Measurements from ENCODE around the gene MATN1.
"Not testable (repeated sequence)": the region's sequence is repeated elsewhere in the genome, so short reads cannot be mapped to it uniquely, and the experiment has no call there.

Gene MATN1, protein sequence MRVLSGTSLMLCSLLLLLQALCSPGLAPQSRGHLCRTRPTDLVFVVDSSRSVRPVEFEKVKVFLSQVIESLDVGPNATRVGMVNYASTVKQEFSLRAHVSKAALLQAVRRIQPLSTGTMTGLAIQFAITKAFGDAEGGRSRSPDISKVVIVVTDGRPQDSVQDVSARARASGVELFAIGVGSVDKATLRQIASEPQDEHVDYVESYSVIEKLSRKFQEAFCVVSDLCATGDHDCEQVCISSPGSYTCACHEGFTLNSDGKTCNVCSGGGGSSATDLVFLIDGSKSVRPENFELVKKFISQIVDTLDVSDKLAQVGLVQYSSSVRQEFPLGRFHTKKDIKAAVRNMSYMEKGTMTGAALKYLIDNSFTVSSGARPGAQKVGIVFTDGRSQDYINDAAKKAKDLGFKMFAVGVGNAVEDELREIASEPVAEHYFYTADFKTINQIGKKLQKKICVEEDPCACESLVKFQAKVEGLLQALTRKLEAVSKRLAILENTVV

DNA sequence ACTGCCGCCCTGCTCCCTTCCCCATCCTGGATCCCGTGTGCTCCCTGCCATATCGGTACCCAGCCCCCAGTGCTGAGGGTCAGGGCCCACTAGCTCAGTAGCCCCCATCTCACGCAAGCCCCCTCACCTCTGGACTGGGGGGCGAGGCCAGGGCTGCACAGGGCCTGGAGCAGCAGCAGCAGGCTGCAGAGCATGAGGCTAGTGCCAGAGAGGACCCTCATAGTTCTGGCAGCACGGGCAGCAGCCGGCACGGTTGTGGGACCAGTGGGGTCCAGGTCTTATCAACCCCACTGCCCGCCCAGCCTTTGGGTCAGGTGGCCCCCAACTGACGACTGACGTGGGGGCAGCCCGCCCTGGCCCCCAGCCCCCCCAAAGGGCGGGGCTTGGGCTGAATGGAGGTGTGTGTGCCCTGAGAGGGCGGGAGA, at the start of gene MATN1:
TSS of gene MATN1 (minus strand) at position 255 of the 425 bp plus-strand sequence. CDS start at position 221, 34 bp downstream.
- DNase-seq (ENCODE audit: low read depth, low spot score) = no peak

DNA sequence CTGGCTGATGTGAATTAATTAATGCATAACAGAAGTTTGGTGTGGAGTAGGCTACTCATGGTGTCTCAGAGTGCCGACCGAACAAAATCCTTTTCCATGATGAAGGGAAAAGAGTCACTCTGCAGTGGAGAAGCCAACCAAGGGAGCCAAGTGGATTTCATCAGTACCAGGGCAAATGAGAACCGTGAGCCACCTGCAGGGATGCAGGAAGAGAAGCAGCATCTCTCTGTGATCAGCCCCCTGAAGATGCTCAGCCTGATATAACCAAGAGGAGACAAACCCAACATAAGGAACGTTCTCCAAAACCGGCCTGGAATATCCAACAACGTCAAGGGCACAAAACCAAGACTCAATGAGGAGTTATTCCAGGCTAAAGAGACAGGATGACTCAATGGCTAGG, 47.6 kb upstream of the MATN1 start:
- no peak for DNase-seq (ENCODE audit: low read depth, low spot score)

DNA sequence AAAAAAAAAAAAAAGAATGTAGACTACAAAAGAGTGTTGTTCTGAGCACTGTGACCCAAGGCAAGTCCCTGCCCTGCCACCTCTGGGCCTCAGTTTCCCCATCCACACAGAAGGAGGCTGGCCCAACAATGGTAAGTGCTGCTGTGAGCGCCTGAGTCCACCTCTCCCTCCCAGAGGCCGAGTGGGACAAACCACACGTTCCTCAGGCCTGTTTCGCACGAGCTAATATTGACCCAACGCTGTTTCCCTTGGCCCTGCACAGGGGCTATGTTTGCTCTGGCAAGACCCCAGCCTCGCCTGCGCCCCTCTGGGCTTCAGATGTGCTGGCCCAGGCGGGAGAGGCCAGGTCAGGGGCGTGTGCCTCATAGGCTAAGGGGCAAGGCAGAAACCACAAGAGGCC, 46.8 kb upstream of the MATN1 start:
- no peak for DNase-seq (ENCODE audit: low read depth, low spot score)

DNA sequence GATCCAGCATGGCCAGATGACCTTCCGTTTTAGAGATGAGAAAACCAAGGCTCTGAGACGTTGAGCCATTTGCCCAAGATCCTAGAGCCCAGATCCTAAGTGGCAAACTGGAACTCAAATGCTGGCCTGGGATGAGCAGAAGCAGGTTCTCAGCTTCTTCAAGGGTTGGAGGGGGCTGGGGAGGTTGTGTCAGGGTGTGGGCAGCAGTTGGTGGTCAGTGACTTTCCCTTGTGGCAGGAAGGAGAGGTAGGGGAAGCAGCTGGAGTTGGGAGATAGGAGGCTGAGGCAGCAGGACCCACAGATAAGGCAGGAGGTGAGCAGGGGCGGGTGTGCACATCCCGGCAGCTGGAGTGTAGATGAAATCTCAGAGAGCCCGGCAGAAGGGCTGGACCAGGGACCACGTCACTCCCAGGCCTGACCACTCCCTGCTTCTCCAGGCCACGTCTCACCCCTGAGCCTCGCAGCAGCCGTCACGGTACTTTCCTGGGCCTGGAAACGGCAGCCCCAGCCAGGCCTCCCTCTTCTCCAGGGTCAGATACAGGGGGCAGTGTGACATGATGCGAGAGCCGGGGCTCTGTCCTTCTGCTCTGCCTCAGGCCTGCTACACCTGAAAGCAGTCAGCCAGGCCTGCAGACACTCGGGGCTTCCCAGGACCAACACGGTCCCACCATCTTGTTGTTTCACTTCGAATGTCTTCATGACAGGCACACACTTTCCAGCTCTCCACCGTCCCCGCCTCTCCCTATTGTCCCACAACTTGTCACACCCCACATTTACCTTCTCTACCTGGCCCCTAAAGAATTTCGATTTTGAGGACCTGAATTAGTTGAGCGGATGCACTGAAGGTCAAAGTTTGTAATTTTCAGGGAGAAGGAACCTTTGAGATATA, 45.7 kb upstream of the MATN1 start:
- DNase-seq (ENCODE audit: low read depth, low spot score) = no peak

DNA sequence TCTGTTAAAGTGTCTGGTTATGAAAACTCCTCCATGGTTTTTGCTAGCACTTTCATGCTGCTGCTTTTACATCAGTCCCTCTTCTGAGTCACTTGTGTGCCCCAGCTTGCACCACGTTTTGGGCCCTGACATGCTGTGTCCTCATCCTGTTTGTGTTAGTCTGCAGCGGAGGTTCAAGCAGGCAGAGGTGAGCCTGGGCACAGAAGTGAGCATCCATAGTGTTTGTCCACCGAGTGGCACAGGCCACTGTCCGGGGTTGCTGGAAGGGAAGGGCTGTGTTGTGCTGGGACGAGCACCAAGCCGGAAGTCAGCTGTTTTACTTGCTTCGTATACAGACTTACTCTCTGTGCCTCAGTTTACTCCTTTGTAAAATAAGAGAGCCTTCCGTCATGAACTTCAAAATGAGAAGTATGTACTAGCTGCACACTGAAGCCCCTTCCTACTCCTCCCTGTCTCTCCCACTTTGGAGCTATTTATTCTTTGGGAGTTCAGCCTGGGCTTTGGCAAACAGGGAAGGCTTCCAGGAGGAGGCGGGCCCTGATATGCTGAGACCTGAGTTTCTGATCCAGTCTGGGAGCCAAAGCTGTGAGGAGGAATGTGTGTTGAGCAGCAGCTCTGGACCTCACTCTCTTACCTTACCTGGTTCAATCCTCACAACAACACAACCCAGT, 44.9 kb upstream of the MATN1 start:
- DNase-seq (ENCODE audit: low read depth, low spot score) = no peak

DNA sequence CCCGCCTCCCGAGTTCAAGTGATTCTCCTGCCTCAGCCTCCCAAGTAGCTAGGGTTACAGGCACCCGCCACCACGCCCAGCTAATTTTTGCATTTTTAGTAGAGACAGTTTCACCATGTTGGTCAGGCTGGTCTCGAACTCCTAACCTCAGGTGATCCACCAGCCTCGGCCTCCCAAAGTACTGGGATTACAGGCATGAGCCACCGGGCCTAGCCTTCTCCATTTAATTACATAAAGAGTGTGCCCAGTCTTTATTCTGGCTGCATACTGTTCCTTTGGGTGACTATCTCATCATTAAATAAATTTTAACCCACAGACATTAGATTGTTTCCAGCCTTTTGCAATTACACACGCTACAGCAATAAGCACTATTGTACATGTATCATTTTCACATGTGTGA, 43.6 kb upstream of the MATN1 start:
- DNase-seq (ENCODE audit: low read depth, low spot score) = not testable (repeated sequence)

DNA sequence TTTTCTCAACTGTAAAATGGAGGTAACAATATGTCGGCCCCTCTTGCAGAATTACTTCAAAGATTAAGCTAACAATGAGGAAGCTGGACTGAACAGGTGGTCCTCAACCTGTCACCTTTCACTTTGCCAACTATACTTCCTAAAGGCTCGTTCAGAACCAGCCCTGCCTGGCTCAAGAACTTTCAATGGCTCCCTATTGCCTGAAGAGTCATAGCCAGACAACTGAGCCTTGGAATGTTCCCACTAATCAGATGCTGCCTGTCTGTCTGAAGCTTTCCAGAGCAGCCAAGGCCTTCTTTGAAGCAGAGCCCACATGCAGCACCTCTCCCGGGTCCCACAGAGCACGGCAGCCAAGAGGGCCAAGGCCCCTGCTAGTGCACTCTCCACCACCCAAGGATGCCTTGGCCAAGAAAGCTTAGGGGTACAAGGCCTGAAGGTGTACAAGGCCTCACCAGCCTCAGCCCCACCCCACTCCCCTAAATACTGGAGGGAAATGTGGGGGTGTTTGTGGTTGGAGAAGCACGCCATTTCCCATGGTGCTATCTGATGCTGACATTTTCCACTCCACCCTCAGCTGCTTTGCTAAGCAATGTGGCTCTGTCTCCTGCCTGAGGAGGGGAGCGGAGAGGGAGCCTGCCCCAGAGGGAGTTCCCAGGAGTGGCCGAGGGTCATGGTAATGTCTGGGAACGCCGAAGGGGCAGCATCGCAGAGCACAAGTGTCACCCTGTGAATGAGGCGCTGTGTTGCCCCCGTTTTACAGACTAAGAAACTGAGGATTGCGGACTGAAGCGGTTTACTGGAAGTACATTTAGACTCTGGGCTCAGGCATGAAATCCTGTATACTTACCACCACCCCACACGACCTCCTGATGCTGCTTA, 42.4 kb upstream of the MATN1 start:
- no peak for DNase-seq (ENCODE audit: low read depth, low spot score)

DNA sequence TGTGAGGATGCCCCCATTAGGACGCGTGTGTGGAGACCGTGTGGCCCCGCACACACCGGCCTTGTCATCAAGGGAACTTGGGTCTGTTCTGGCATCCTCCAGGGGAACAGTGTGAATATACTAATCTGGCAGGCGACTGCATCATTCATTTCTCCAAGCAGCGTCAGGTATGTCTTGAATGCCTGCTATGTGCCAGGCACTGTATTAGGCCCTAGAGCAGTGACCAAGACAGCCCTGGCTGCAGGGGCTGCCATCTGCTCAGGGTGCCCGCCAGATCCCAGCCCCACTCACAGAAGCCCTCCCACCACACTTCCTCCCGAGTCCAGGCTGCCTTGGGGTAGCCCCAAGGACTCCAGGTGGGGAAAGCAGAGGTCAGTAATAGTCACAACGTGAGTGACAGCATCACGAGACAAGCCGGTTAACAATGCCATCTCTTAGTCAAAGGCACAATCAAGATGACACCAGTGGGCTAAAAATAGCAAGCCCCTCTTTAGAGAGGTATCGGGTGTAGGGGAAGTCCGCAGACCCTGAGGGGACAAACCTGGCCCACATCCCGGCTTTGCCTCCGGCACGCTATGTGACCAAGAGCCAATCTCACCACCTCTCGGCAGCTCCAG, 41.7 kb upstream of the MATN1 start:
- no peak for DNase-seq (ENCODE audit: low read depth, low spot score)

DNA sequence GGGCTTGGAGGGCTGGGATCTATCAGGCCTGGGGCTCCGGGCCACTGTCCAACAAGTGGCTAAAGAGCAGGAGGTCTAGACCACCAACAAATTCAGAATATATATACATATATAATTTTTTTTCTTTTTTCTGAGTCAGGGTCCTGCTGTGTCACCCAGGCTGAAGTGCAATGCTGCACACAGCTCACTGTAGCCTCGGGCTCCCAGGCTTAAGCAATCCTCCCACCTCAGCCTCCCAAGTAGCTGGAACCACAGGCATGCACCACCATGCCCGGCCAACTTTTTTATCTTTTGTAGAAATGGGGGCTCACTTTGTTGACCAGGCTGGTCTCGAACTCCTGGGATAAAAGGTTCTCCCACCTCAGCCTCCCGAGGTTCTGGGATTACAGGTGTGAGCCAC, 41.0 kb upstream of the MATN1 start:
- no peak for DNase-seq (ENCODE audit: low read depth, low spot score)

DNA sequence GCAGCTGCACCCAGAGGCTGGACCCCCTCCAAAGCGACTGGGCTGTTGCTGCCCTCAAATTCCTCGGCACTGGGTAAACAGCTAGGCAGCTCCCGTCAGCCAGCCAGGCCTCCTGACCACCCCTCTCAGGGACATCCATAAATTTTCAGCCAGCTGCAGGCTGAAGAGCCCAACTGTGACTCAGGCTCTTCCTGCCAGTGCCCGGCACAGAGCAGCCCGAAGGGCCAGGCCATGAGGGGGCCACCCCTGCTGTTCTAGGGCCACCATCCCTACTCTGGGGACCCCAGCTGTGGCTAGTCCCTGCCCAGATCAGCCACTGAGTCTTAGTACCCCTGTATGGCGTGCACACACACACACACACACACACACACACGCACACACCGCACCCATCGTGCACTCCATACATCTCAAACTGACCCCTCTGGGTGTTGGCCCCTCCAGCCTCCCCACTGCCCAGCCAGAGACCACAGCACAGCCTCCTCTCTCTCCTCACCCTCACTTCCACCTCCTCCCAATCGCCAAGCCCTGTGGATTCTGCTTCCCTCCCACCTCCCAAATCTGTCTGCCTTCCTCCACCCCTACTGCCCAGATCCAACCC, 40.4 kb upstream of the MATN1 start:
- DNase-seq (ENCODE audit: low read depth, low spot score) = no peak

DNA sequence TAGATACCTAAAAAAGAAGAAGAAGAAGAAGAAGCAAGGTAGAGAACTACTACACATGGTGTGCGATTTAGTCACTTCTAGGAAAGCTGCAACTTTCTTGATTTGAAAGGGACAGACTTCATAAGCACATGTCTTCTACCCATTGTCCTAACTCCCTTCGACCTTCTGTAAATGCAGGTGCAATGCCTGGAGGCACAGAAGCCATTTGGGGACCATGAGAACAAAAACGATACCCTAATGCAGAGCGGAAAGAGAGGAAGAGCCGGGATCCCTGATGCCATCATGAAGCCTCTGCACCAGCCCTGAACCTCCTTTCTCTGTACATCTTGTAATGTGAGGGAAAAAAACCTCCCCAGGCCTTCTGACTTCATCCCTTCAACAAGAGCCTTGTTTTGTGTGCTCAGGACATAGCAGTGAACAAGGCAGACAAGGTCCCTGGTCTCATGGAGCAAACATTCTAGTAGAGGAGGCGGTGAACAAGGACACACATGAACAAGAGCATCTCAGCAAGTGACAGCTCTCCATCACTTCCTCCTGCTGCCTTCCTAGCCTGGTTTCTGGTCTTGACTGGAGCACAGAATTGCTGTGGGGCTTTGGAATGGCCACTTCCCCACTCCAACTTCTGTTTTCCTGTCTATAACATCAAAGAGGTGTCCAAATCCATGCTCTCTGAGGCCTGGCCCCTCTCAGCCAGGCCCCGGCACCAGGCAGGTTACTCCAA, 39.7 kb upstream of the MATN1 start:
- no peak for DNase-seq (ENCODE audit: low read depth, low spot score)

DNA sequence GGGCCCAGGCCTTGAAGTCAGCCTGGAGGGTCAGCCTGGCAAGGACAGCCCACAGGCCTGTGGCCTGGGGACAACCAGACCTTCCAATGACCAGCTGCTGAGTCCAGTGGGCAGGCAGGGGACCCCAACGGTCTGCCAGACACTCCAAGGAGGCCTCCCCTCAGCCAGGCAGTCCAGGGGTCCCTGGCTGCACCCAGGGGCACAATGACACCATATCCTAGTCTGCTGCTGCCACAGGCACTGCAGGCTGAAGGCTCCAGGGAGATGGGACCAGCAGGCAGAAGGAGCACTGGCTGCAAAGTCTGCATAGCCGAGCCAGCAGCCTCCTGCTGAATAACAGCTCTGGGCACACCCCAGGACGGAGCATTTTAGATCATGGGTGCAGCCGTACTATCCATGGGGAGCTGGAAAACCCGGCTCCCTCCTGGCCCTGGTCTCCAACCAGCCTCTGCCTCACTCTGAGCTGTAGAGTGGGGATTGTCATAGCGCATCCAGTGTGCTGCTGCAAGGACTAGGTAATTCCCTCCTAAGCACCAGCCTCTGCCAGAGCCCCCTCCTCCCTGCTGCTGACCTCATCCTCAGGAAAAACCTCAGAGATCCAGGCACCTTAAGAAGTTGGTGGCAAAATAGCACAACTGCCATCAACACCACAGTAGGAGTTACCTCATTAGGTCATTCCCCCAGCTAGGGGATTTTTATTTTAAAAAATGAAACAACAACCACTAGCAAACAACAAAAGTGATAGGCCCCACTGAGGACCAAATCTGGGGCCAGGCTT, 39.0 kb upstream of the MATN1 start:
- no peak for DNase-seq (ENCODE audit: low read depth, low spot score)

DNA sequence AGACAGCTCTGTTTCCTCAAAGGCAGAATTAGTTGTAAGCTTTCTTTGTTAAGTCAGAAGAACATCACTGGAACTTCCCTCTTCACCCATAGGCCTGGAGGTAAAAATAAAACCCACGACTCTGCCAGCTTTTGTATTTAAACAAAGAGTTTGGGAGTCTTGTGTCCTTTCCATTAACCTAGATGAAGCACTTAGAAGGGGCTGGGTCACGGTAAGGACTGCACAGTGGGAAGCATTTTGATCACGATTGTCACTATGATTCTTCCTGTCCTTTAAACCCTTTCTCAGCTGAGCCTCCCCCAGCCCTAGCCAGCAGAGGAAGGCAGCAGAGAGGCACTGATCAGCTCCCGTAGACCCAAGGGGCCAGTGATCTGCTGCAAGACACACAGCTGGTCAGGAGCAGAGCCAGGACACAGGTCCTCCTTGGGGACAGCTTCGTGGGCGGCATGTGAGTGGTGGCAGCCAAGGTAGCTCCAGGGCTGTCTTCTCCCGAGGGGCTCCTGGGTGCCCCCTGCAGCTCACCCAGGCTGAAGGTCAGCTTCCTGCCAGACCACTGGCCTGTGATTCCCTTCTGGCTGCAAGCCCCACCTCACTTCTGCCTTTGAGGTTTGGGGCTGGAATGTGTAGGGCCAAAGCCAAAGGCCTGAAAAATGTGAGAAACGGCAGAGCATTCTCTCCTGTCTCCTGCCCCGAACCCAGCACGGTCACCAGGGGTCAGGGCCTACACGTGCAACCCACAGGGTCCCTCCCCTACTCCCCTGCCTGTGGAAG, 38.2 kb upstream of the MATN1 start:
- no peak for DNase-seq (ENCODE audit: low read depth, low spot score)

DNA sequence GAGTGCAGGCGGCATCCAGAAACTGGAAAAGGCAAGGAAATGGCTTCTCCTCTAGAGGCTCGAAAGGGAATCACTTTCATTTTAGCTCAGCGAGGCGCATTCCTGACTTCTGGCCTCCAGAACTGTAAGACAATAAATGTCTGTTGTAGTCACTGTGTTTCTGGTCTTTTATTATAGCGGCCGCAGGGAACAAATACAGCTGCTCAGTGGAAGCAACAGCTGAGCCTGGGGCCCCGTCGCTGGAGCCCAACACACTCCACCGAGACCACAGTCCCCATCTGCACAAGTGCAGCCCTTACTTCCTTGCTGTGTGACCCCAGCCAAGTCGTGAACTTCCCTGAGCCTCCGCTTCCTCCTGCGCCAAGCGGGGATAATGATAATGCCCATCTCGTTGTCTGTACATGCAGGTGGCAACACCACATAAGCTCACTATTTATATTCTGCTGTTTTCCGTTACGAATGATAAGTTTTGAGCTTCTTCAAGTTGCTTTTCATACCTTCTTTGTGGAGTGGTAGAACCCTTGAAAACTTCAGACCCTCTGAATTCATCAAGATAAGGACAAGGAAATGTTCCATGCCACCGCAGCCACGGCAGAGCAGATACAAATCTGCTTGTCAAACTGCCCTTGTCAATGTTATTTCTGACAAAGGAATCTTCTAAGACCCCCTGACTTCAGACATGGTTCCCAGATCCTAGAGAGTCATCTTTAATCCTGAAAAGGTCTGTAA, 37.4 kb upstream of the MATN1 start:
- DNase-seq (ENCODE audit: low read depth, low spot score) = no peak

DNA sequence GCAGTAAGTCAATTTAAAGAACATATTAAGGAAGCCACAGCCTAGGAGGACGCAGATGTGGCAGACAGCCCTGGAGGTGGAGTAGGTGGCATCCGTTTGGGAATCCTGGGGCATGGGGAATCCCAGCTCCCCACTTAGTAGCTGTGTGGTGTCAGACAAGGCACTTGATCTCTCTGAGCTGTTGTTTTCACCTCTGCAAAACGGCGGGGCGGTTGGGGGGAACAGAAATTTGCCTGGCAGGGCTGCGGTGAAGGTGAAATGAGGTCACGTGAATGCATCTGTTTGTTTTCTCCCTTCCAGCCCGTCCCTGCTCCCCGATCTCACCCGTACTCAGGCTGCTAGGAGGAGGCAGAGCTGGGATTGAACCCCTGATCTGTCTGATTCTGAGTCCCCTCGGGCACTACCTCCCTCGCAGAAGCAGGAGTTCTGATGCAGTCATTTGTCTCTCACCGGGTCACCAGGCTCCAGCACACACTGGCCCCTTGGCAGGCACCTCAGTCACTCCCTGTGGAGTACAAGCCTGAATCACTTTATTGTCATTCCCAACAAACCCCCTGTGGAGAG, 36.4 kb upstream of the MATN1 start:
- no peak for DNase-seq (ENCODE audit: low read depth, low spot score)

DNA sequence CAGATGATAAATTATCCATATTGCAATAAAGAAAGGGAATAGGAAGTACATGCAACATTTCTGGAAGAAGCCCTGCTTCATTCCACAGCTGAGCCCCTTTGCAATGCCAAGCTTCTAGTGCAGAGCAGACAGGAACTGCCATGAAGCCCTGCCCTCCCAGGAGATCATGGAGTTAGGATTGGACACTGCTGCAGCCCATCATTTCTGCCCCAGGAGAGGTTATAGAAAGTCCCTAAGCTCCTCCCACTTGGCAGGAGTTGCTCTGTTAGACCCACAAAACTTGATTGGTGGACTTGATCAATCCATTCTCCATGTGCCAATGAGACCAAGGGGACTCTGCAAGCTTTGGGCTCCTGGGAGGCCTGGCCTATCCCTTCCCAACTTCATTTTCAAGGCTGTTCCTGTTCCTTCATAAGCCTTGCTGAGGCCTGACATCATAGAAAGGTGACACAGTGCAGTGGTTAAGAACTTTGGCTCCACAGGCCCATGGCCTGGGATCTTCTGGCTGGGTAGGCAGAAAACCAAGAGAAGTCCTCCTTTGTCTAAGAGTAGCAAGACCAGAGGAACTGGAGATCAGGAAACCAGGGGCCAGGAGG, 35.5 kb upstream of the MATN1 start:
- DNase-seq (ENCODE audit: low read depth, low spot score) = no peak
